KMS-11 (cell line): ENCODE measurements around the gene RAET1L.

ENCODE experiments used
- H2AFZ ChIP-seq: fragments of 200-600 bp; sonication (generic); 2 replicates; pipeline ENCODE4 v1.6.1; 2016; ENCODE audit warnings: antibody characterized with exemption, mixed run types, low read depth
- H3K27ac ChIP-seq: fragments of 200-600 bp; sonication (generic); 2 replicates; pipeline ENCODE4 v1.6.1; 2016; ENCODE audit warnings: mild to moderate bottlenecking, mixed run types
- H3K27me3 ChIP-seq: fragments of 200-600 bp; sonication (generic); 2 replicates; pipeline ENCODE4 v1.6.1; 2017; ENCODE audit warnings: mild to moderate bottlenecking, low read depth, mixed run types, moderate library complexity; ENCODE audit not compliant: insufficient read depth
- H3K36me3 ChIP-seq: fragments of 200-600 bp; sonication (generic); 2 replicates; pipeline ENCODE4 v1.6.1; 2017; ENCODE audit warnings: mild to moderate bottlenecking, mixed run types; ENCODE audit not compliant: insufficient read depth
- H3K4me1 ChIP-seq: fragments of 200-600 bp; sonication (generic); 2 replicates; pipeline ENCODE4 v1.6.1; 2016; ENCODE audit warnings: mild to moderate bottlenecking, low read depth, mixed run types; ENCODE audit not compliant: poor library complexity, severe bottlenecking
- H3K4me2 ChIP-seq: fragments of 200-600 bp; sonication (generic); 2 replicates; pipeline ENCODE4 v1.7.0; 2016; ENCODE audit warnings: mild to moderate bottlenecking, mixed run types
- H3K4me3 ChIP-seq: fragments of 200-600 bp; sonication (generic); IDR thresholded peaks from 2 replicates; pipeline ENCODE4 v1.6.1; 2017; ENCODE audit warnings: low read depth, low read length, mixed read lengths; ENCODE audit not compliant: insufficient read depth
- H3K79me2 ChIP-seq: fragments of 200-600 bp; sonication (generic); 2 replicates; pipeline ENCODE4 v1.6.1; 2016; ENCODE audit warnings: low read depth, mixed run types; ENCODE audit not compliant: insufficient read depth
- H3K9ac ChIP-seq: fragments of 200-600 bp; sonication (generic); 2 replicates; pipeline ENCODE4 v1.6.1; 2016; ENCODE audit warnings: mild to moderate bottlenecking, mixed run types
- H4K20me1 ChIP-seq: fragments of 200-600 bp; sonication (generic); 2 replicates; pipeline ENCODE4 v1.6.1; 2016; ENCODE audit warnings: mild to moderate bottlenecking, mixed run types; ENCODE audit not compliant: insufficient read depth
- TF ChIP-seq, protein P1 (sequence below): fragments of 200-600 bp; sonication (generic); conservative IDR thresholded peaks from 2 replicates; pipeline ENCODE4 v1.6.1; 2017; ENCODE audit warnings: low read depth, mild to moderate bottlenecking, antibody characterized with exemption, low read length, moderate library complexity, mixed read lengths

The RAET1L gene

DNA sequence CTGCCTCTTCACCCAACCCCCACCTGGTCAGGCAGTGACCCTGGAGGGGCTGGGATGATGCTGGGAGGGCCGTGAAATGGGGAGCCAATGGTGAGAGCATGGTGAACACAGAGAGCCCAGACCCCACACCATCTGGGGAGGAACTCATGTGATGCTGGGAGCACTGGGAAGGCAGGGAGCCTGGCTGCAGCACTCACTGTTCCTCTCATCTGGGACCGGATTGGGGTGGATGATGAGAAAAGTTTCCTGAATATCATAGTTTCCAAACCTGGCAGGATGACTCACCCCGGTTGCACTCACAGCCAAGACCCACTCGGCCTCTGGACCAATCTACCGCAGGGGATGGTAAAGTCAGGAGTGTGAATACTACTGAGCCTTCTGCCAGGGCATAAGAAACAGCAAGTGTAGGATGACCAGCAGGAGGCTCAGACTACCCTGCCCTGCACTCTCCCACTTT, 39.8 kb downstream of the RAET1L start:
- no peaks in the 10 kb centered on the region for H3K79me2 ChIP-seq
- no peaks in the 10 kb centered on the region for H3K4me1 ChIP-seq
- H3K27ac ChIP-seq = no peak overlapping the region
- H3K4me3 ChIP-seq = no peak overlapping the region
- no peak overlapping the region for H2AFZ ChIP-seq
- TF ChIP-seq, protein P1, sequence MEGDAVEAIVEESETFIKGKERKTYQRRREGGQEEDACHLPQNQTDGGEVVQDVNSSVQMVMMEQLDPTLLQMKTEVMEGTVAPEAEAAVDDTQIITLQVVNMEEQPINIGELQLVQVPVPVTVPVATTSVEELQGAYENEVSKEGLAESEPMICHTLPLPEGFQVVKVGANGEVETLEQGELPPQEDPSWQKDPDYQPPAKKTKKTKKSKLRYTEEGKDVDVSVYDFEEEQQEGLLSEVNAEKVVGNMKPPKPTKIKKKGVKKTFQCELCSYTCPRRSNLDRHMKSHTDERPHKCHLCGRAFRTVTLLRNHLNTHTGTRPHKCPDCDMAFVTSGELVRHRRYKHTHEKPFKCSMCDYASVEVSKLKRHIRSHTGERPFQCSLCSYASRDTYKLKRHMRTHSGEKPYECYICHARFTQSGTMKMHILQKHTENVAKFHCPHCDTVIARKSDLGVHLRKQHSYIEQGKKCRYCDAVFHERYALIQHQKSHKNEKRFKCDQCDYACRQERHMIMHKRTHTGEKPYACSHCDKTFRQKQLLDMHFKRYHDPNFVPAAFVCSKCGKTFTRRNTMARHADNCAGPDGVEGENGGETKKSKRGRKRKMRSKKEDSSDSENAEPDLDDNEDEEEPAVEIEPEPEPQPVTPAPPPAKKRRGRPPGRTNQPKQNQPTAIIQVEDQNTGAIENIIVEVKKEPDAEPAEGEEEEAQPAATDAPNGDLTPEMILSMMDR = no peak
- H3K27me3 ChIP-seq = peaks cover 16% of the 10 kb centered on the region
- no peak overlapping the region for H3K4me2 ChIP-seq
- H4K20me1 ChIP-seq = no peaks in the 10 kb centered on the region
- no peak overlapping the region for H3K9ac ChIP-seq
- no peaks in the 10 kb centered on the region for H3K36me3 ChIP-seq

DNA sequence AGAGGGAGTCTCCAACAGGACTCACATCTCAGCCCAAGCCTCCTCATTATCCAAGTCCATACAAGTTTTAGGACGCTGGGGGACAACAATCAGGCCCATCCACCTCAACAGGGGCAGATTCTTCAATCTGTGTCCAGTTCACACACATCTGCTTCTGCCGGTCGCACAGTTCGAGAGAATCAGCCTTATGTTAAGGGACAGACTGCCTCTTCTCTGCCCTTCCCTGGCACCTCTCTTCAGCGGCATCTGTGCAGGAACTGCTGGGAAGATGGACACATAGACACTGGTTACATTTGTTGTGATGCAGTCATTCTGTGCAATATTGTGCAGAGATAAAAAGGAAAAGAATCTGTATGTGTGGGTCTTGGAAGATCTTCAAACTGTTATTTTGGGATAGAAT, 40.6 kb downstream of the RAET1L start:
- Histone ChIP-seq H4K20me1 (no peaks in the 10 kb centered on the region), H2AFZ (no peak overlapping the region), H3K27me3 (peaks cover 9% of the 10 kb centered on the region; the same call in 1 of the 2 replicates), H3K4me3 (no peak overlapping the region), H3K4me1 (no peaks in the 10 kb centered on the region), H3K27ac (no peak overlapping the region), H3K36me3 (no peaks in the 10 kb centered on the region), H3K4me2 (no peak overlapping the region), H3K79me2 (no peaks in the 10 kb centered on the region), H3K9ac (no peak overlapping the region)
- TF ChIP-seq, protein P1 = no peak

DNA sequence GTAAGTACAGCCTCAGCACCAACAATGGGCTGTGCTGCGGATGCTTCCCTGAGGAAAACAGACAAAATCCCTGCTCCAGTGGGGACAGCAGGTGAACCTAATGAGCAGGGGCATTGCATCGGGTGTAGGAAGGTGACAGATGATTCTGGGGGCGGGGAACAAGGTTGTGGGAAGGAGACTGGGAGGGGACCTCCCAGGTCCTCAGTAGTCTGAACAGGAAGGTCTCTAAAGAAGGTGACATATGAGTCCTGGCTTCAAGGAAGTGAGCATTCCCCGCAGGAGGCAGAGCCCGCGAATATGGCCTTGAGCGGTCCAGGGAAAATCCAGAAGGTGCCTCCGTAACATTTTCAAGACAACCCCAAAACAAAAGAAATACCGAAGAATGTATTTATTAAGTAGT, 42.2 kb downstream of the RAET1L start:
- TF ChIP-seq, protein P1 = no peak
- H3K9ac ChIP-seq = no peak overlapping the region
- no peak overlapping the region for H2AFZ ChIP-seq
- no peaks in the 10 kb centered on the region for H3K4me1 ChIP-seq
- no peaks in the 10 kb centered on the region for H3K79me2 ChIP-seq
- H3K4me3 ChIP-seq = no peak overlapping the region
- H3K27ac ChIP-seq = no peak overlapping the region
- no peak overlapping the region for H3K4me2 ChIP-seq
- no peaks in the 10 kb centered on the region; the same call in 1 of the 2 replicates for H3K27me3 ChIP-seq
- H4K20me1 ChIP-seq = no peaks in the 10 kb centered on the region
- H3K36me3 ChIP-seq = no peaks in the 10 kb centered on the region

DNA sequence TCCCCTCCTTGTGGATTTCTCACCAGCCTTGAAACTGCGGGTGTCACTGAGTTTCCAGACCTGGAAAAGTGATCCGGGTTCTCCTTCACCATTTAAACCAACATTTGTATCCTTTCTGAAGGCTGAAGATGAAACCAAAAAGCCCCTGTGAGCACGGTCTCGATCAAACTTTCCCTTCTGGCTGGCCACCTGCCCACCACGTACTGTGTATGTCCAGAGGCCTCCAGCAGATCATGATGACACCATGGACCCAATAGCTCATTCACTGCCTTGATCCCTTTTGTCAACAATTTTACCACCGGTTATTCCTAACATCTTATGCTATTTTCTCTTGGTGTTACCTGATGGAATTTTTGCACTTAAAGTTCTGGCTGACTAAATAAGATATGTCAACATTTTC, 46.0 kb downstream of the RAET1L start:
- H3K79me2 ChIP-seq = no peaks in the 10 kb centered on the region
- no peaks in the 10 kb centered on the region for H4K20me1 ChIP-seq
- H2AFZ ChIP-seq = no peak overlapping the region
- H3K4me2 ChIP-seq = no peak overlapping the region
- no peaks in the 10 kb centered on the region for H3K27me3 ChIP-seq
- no peak overlapping the region for H3K9ac ChIP-seq
- H3K4me1 ChIP-seq = no peaks in the 10 kb centered on the region
- H3K27ac ChIP-seq = no peak overlapping the region
- no peak overlapping the region for H3K4me3 ChIP-seq
- no peaks in the 10 kb centered on the region for H3K36me3 ChIP-seq
- TF ChIP-seq, protein P1 = no peak
